H1 (cell line): ENCODE measurements around the gene TOM1L2. TPM values are rescaled to one million over a fixed set of nuclear protein-coding genes. Genes with fewer than 3 reads are reported as not detected.

Experiments used
- CTCF ChIA-PET: fragments of 300-600 bp; sonication (Branson Sonifier 250); formaldehyde crosslinking; loops from one replicate; lab custom pipeline; 2021; ENCODE audit not compliant: partially characterized antibody; lab: Charles Lee
- POLR2A ChIA-PET: fragments of 300-600 bp; sonication (Branson Sonifier 250); formaldehyde crosslinking; loops from one replicate; lab custom pipeline; 2021; ENCODE audit warnings: inconsistent platforms; ENCODE audit not compliant: partially characterized antibody; lab: Charles Lee
- DNase-seq, 2 experiments: peaks; one replicate each; pipeline versions ENCODE4 v3.0.0 to v3.0.0-alpha.2; 2010 to 2022; ENCODE audit warnings: low spot score in 2 of 2, low read depth in 1 of 2, mixed read lengths in 1 of 2
- FAIRE-seq: peaks from 2 replicates; lab custom pipeline; 2011; peaks lifted over from hg19 to GRCh38; lab: Jason Lieb, UNC
- H2AFZ ChIP-seq: 2 replicates; pipeline ENCODE4 v1.8.1; 2012; ENCODE audit warnings: low read length, inconsistent platforms
- H2AK5ac ChIP-seq: 2 replicates; pipeline ENCODE4 v1.6.1; 2013; ENCODE audit warnings: low read depth, low read length
- H2BK120ac ChIP-seq: replicated peaks from 2 replicates; pipeline ENCODE3; 2013; ENCODE audit warnings: low read depth, low read length, inconsistent platforms
- H2BK12ac ChIP-seq: 2 replicates; pipeline ENCODE4 v1.6.1; 2013; ENCODE audit warnings: low read depth, low read length
- H2BK15ac ChIP-seq: 2 replicates; pipeline ENCODE4 v1.6.1; 2013; ENCODE audit warnings: low read length
- H2BK20ac ChIP-seq: 2 replicates; pipeline ENCODE4 v1.6.1; 2013; ENCODE audit warnings: low read length
- H2BK5ac ChIP-seq: 2 replicates; pipeline ENCODE4 v1.6.1; 2013; ENCODE audit warnings: low read depth, low read length
- H3K14ac ChIP-seq: 2 replicates; pipeline ENCODE4 v1.6.1; 2013; ENCODE audit warnings: inconsistent platforms; ENCODE audit not compliant: insufficient read length
- H3K18ac ChIP-seq: 2 replicates; pipeline ENCODE4 v1.6.1; 2013; ENCODE audit warnings: low read length; ENCODE audit errors: extremely low read depth
- H3K23ac ChIP-seq: 2 replicates; pipeline ENCODE4 v1.6.1; 2013; ENCODE audit warnings: inconsistent platforms; ENCODE audit not compliant: insufficient read length
- H3K23me2 ChIP-seq: 2 replicates; pipeline ENCODE4 v1.6.1; 2013; ENCODE audit warnings: low read depth, low read length
- H3K27ac ChIP-seq: 2 replicates; pipeline ENCODE4 v1.6.1; 2011; ENCODE audit warnings: low read depth, low read length, inconsistent platforms
- H3K27me3 ChIP-seq, 4 experiments: replicated peaks in 1 of 4; 1 replicate in 1 of 4; 2 replicates in 3 of 4; pipeline versions ENCODE4 v1.6.1 to v1.8.1; 2011 to 2013; ENCODE audit warnings: low read length in 3 of 4, mild to moderate bottlenecking in 3 of 4, inconsistent platforms in 2 of 4, mixed read lengths in 2 of 4, moderate library complexity in 1 of 4; ENCODE audit not compliant: control insufficient read depth in 3 of 4, insufficient read depth in 3 of 4; ENCODE audit errors: extremely low read depth in 1 of 4
- H3K36me3 ChIP-seq, 4 experiments: 2 replicates each; pipeline versions ENCODE4 v1.6.1 to v1.8.1; 2011 to 2013; ENCODE audit warnings: mild to moderate bottlenecking in 4 of 4, low read length in 3 of 4, moderate library complexity in 2 of 4, control low read depth in 1 of 4, inconsistent platforms in 1 of 4; ENCODE audit not compliant: insufficient read depth in 4 of 4, control insufficient read depth in 2 of 4
- H3K4ac ChIP-seq: replicated peaks from 2 replicates; pipeline ENCODE3; 2013; ENCODE audit warnings: low read length, low read depth, mixed read lengths, inconsistent platforms; ENCODE audit not compliant: insufficient read length
- H3K4me1 ChIP-seq, 4 experiments: replicated peaks in 1 of 4; 1 replicate in 1 of 4; 2 replicates in 3 of 4; pipeline versions ENCODE4 v1.6.1 to v1.8.1; 2011 to 2013; ENCODE audit warnings: low read length in 3 of 4, inconsistent platforms in 2 of 4, mixed read lengths in 1 of 4; ENCODE audit not compliant: insufficient read depth in 4 of 4, control insufficient read depth in 3 of 4
- H3K4me2 ChIP-seq, 2 experiments: 2 replicates each; pipeline versions ENCODE4 v1.6.1 to v1.8.1; 2011 to 2013; ENCODE audit warnings: low read depth in 2 of 2, low read length in 2 of 2, control low read depth in 1 of 2, inconsistent platforms in 1 of 2, mild to moderate bottlenecking in 1 of 2; ENCODE audit not compliant: insufficient read depth in 1 of 2
- H3K4me3 ChIP-seq, 4 experiments: fragments of 200-600, 300-600 bp in 1 of 4; sonication (generic), shearing (Covaris generic), sonication (Bioruptor Twin) in 1 of 4; 2 replicates each; pipeline versions ENCODE4 v1.5.1 to v1.8.1; 2011 to 2016; ENCODE audit warnings: low read length in 4 of 4, low read depth in 3 of 4, control low read depth in 2 of 4, inconsistent platforms in 2 of 4, mild to moderate bottlenecking in 2 of 4, mixed read lengths in 1 of 4, moderate library complexity in 1 of 4; ENCODE audit not compliant: insufficient read depth in 2 of 4; ENCODE audit errors: extremely low read depth in 1 of 4
- H3K56ac ChIP-seq: replicated peaks from 2 replicates; pipeline ENCODE3; 2013; ENCODE audit warnings: low read depth, mild to moderate bottlenecking, mixed read lengths, low read length, inconsistent platforms; ENCODE audit not compliant: insufficient read length
- H3K79me1 ChIP-seq: 2 replicates; pipeline ENCODE4 v1.6.1; 2013; ENCODE audit warnings: low read depth, low read length, control low read depth
- H3K79me2 ChIP-seq, 2 experiments: 2 replicates each; pipeline versions ENCODE4 v1.6.1 to v1.8.1; 2012 to 2013; ENCODE audit warnings: low read length in 2 of 2, mild to moderate bottlenecking in 2 of 2, inconsistent platforms in 1 of 2; ENCODE audit not compliant: insufficient read depth in 2 of 2, control insufficient read depth in 1 of 2
- H3K9ac ChIP-seq, 4 experiments: replicated peaks in 1 of 4; 1 replicate in 1 of 4; 2 replicates in 3 of 4; pipeline versions ENCODE4 v1.6.1 to v1.8.1; 2011 to 2013; ENCODE audit warnings: low read depth in 3 of 4, low read length in 3 of 4, control low read depth in 2 of 4, mild to moderate bottlenecking in 2 of 4, moderate library complexity in 2 of 4, inconsistent platforms in 1 of 4; ENCODE audit errors: extremely low read depth in 1 of 4
- H3K9me3 ChIP-seq, 2 experiments: 2 replicates each; pipeline versions ENCODE4 v1.6.1 to v1.8.1; 2012 to 2013; ENCODE audit warnings: mild to moderate bottlenecking in 2 of 2, moderate library complexity in 2 of 2, control low read depth in 1 of 2, inconsistent platforms in 1 of 2, low read depth in 1 of 2, low read length in 1 of 2, mixed read lengths in 1 of 2; ENCODE audit not compliant: insufficient read depth in 2 of 2
- H4K20me1 ChIP-seq, 2 experiments: replicated peaks in 1 of 2; 2 replicates each; pipeline versions ENCODE3 to v1.8.1; 2011 to 2013; ENCODE audit warnings: inconsistent platforms in 2 of 2, low read length in 2 of 2, mild to moderate bottlenecking in 1 of 2; ENCODE audit not compliant: insufficient read depth in 2 of 2, control insufficient read depth in 1 of 2
- H4K5ac ChIP-seq: 2 replicates; pipeline ENCODE4 v1.6.1; 2013; ENCODE audit warnings: low read length, low read depth, mixed read lengths, inconsistent platforms; ENCODE audit not compliant: insufficient read length
- H4K8ac ChIP-seq: 2 replicates; pipeline ENCODE4 v1.8.0; 2013; ENCODE audit warnings: mild to moderate bottlenecking, moderate library complexity, low read length, inconsistent platforms; ENCODE audit not compliant: insufficient read depth; ENCODE audit errors: extremely low read depth
- H4K91ac ChIP-seq: replicated peaks from 2 replicates; pipeline ENCODE3; 2013; ENCODE audit warnings: low read length, mixed read lengths, inconsistent platforms; ENCODE audit not compliant: insufficient read length
- CBX8 ChIP-seq: fragments of 300-800, 300-1000 bp; sonication (generic); IDR thresholded peaks from 2 replicates; pipeline ENCODE4 v1.7.1; 2016; ENCODE audit warnings: low read depth, low read length, borderline replicate concordance
- EP300 ChIP-seq, 2 experiments: IDR thresholded peaks; 1 replicate in 1 of 2; 2 replicates in 1 of 2; pipeline ENCODE4 v1.6.1; 2011 to 2012; ENCODE audit warnings: low read depth in 2 of 2, low read length in 2 of 2, mild to moderate bottlenecking in 2 of 2, borderline replicate concordance in 1 of 2, inconsistent platforms in 1 of 2, moderate library complexity in 1 of 2
- HDAC6 ChIP-seq: IDR thresholded peaks from one replicate; pipeline ENCODE4 v1.7.1; 2012; ENCODE audit warnings: low read depth, mild to moderate bottlenecking, inconsistent platforms, low read length, moderate library complexity
- KDM1A ChIP-seq: fragments of 200-600, 300-600 bp; sonication (generic); IDR thresholded peaks from 2 replicates; pipeline ENCODE4 v1.7.1; 2016; ENCODE audit warnings: mild to moderate bottlenecking, low read length, borderline replicate concordance
- KDM5A ChIP-seq: fragments of 200-600 bp; IDR thresholded peaks from 2 replicates; pipeline ENCODE4 v1.7.1; 2012; ENCODE audit warnings: mild to moderate bottlenecking, low read length, inconsistent platforms, mixed read lengths
- MAFK ChIP-seq: IDR thresholded peaks from 2 replicates; pipeline ENCODE4 v1.6.1; 2012; ENCODE audit warnings: low read depth, mild to moderate bottlenecking, improper control_type of control experiment, low read length
- POLR2A ChIP-seq, 2 experiments: IDR thresholded peaks; 1 replicate in 1 of 2; 2 replicates in 1 of 2; pipeline ENCODE4 v1.6.1; 2011; ENCODE audit warnings: low read depth in 2 of 2, low read length in 2 of 2, mild to moderate bottlenecking in 2 of 2; ENCODE audit errors: control extremely low read depth in 1 of 2
- SP2 ChIP-seq: IDR thresholded peaks from 2 replicates; pipeline ENCODE4 v1.6.1; 2012; ENCODE audit warnings: mild to moderate bottlenecking, low read length, inconsistent platforms
- SP4 ChIP-seq: IDR thresholded peaks from 2 replicates; pipeline ENCODE4 v1.6.1; 2012; ENCODE audit warnings: low read length, inconsistent platforms
- WGBS, 2 experiments: shearing (Covaris generic) in 1 of 2; methylation state at CpG; one replicate each; pipeline versions ENCODE4 v1.1.6 to v1.1.7; 2013 to 2015; ENCODE audit warnings: low lambda C conversion rate in 2 of 2, mixed read lengths in 2 of 2, inconsistent platforms in 1 of 2, low coverage in 1 of 2, missing lambda C conversion rate in 1 of 2; ENCODE audit not compliant: insufficient replicate concordance in 2 of 2, insufficient coverage in 1 of 2, insufficient read length in 1 of 2; ENCODE audit errors: extremely low coverage in 1 of 2, missing lambda C conversion rate in 1 of 2; 5-methylcytosine and 5-hydroxymethylcytosine counted together
- polyA plus RNA-seq, 7 experiments: library from polyadenylated mRNA; depleted of rRNA in 3 of 7; stranded (reverse) in 5 of 7; unstranded in 2 of 7; fragments of >200 nt in 5 of 7; fragments of 200-250 nt in 2 of 7; gene quantifications; 1 replicate in 5 of 7; 2 replicates in 1 of 7; 4 replicates in 1 of 7; pipeline versions ENCODE4 v1.2.1 to v1.2.3, GENCODE V29; 2011 to 2013; ENCODE audit warnings: missing spikeins in 2 of 7, mixed read lengths in 2 of 7
- total RNA-seq: library from RNA; stranded (reverse); fragmentation: NEBNext Ultra II Directional; extraction: Animal tissue kit (Norgen Biotek cat#: 25700); gene quantifications from 2 replicates; pipeline ENCODE4 v1.2.1, GENCODE V29; 2021
- TF ChIP-seq, protein P1 (sequence below): IDR thresholded peaks from 2 replicates; pipeline ENCODE4 v1.6.1; 2012; ENCODE audit warnings: inconsistent platforms
- TF ChIP-seq, protein P2 (sequence below): IDR thresholded peaks from 2 replicates; pipeline ENCODE4 v1.6.1; 2012; ENCODE audit warnings: inconsistent platforms
- TF ChIP-seq, protein P3 (sequence below): IDR thresholded peaks from 2 replicates; pipeline ENCODE4 v1.6.1; 2011; ENCODE audit warnings: low read depth, mild to moderate bottlenecking, low read length; ENCODE audit not compliant: insufficient read depth

The TOM1L2 gene
- total and polyA plus RNA-seq, 2 of the 8 experiments (the other 6 are each of a cell fraction or from before 2014, with no cell fraction given), result 2.0 to 3.4 TPM

DNA sequence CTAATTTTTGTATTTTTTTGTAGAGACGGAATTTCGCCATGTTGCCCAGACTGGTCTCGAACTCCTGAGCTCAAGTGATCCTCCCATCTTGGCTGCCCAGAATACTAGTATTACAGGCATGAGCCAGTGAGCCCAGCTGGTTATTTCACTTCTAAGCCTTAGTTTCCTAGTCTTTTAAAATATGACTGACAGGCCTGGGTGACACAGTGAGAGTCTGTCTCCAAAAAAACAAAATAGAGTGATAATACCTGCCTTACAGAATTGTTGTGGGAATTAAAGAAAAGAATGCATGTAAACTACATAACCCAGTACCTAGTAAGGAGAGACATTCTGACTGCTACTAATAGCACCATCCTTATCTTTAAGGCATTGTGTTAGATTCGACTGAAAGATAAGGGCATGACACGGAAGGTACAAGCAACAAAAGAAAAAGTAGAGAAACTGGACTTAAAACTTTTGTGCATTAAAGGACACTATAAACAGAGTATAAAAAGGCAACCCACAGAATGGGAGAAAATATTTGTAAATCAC lies 11.6 kb downstream of the TOM1L2 start:
- H3K79me1 ChIP-seq, result no peaks in the 10 kb centered on the region
- H3K79me2 ChIP-seq, result no peaks in the 10 kb centered on the region
- H2BK20ac ChIP-seq, result no peak overlapping the region
- no peak overlapping the region for H2BK5ac ChIP-seq
- CTCF ChIA-PET, result interaction anchor here (0.9 to 1.3 kb wide), 4 partner anchors 11 to 56 kb away, joined by 3 to 5 read pairs (median 4); partner anchors contain the start of genes DRC3 and TOM1L2
- WGBS, 2 experiments, result 87% methylated on average over 5 of the region's 5 CpGs; no CpG with 5 or more reads in 1 of the 2 experiments
- no peak overlapping the region for H4K8ac ChIP-seq
- no peak overlapping the region for H2AFZ ChIP-seq
- no peak overlapping the region for H3K56ac ChIP-seq
- no peak overlapping the region for H3K23ac ChIP-seq
- no peak for DNase-seq
- no peaks in the 10 kb centered on the region for H3K36me3 ChIP-seq
- no peak overlapping the region for H3K14ac ChIP-seq
- no peak overlapping the region for H3K18ac ChIP-seq
- no peaks in the 10 kb centered on the region; the same call in 1 of the 2 replicates for H3K23me2 ChIP-seq
- H3K27ac ChIP-seq, result no peak overlapping the region
- no peak overlapping the region for H2BK12ac ChIP-seq
- no peaks in the 10 kb centered on the region for H4K20me1 ChIP-seq
- peaks cover 0 to 6% (median 0%) of the 10 kb centered on the region in 4 experiments; a peak in 1 of 7 replicates for H3K4me1 ChIP-seq
- H3K9me3 ChIP-seq, result no peaks in the 10 kb centered on the region
- no peak for FAIRE-seq
- no peak overlapping the region for H4K5ac ChIP-seq
- TF ChIP-seq, protein P1, sequence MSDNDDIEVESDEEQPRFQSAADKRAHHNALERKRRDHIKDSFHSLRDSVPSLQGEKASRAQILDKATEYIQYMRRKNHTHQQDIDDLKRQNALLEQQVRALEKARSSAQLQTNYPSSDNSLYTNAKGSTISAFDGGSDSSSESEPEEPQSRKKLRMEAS, result no peak
- TF ChIP-seq CBX8, result no peak
- no peak for TF ChIP-seq POLR2A (IDR thresholded peaks at IDR 0.05; ENCODE audit: control extremely low read depth in 1 of 2, low read depth in 2 of 2, low read length in 2 of 2)
- TF ChIP-seq HDAC6, result no peak
- TF ChIP-seq, protein P2, sequence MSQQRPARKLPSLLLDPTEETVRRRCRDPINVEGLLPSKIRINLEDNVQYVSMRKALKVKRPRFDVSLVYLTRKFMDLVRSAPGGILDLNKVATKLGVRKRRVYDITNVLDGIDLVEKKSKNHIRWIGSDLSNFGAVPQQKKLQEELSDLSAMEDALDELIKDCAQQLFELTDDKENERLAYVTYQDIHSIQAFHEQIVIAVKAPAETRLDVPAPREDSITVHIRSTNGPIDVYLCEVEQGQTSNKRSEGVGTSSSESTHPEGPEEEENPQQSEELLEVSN, result no peak
- no peak for TF ChIP-seq SP4
- TF ChIP-seq, protein P3, sequence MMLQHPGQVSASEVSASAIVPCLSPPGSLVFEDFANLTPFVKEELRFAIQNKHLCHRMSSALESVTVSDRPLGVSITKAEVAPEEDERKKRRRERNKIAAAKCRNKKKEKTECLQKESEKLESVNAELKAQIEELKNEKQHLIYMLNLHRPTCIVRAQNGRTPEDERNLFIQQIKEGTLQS, result no peak
- no peak for TF ChIP-seq MAFK
- no peak for TF ChIP-seq KDM1A
- TF ChIP-seq SP2, result no peak
- no peak for TF ChIP-seq KDM5A
- TF ChIP-seq EP300 (IDR thresholded peaks at IDR 0.05; ENCODE audit: borderline replicate concordance in 1 of 2, low read depth in 2 of 2, low read length in 2 of 2), result no peak
- no peak overlapping the region for H2AK5ac ChIP-seq
- H2BK15ac ChIP-seq, result no peak overlapping the region
- H3K4me2 ChIP-seq, result no peak overlapping the region
- no peak overlapping the region for H3K4ac ChIP-seq
- H3K27me3 ChIP-seq, result no peaks in the 10 kb centered on the region
- H3K9ac ChIP-seq, result no peak overlapping the region
- H4K91ac ChIP-seq, result no peak overlapping the region
- no peak overlapping the region for H2BK120ac ChIP-seq
- no peak overlapping the region for H3K4me3 ChIP-seq
- POLR2A ChIA-PET, result interaction anchor here (0.8 to 1.1 kb wide), 2 partner anchors 19 to 137 kb away, joined by 3 read pairs; no protein-coding TSS in a partner anchor
